SU-DHL-6 (cell line): ENCODE measurements around the gene SNN.

Experiments used
- H2AFZ ChIP-seq: fragments of 200-600 bp; sonication (generic); 2 replicates; pipeline ENCODE4 v1.6.1; 2014; ENCODE audit warnings: low read depth, mild to moderate bottlenecking, moderate library complexity, mixed read lengths, antibody characterized with exemption, low read length; ENCODE audit not compliant: severe bottlenecking
- H3F3A ChIP-seq: fragments of 200-600 bp; shearing (Covaris generic); 2 replicates; pipeline ENCODE4 v1.6.0; 2016; ENCODE audit warnings: antibody characterized with exemption, mild to moderate bottlenecking; ENCODE audit not compliant: insufficient read depth
- H3K27ac ChIP-seq: fragments of 200-600 bp; sonication (generic); 2 replicates; pipeline ENCODE4 v1.5.1; 2016; ENCODE audit warnings: low read depth, mild to moderate bottlenecking, low read length, moderate library complexity, mixed read lengths
- H3K27me3 ChIP-seq: fragments of 200-600 bp; sonication (generic), shearing (Covaris generic); 2 replicates; pipeline ENCODE4 v1.6.0; 2014; ENCODE audit warnings: mild to moderate bottlenecking, low read length
- H3K36me3 ChIP-seq: fragments of 200-600 bp; sonication (generic); 2 replicates; pipeline ENCODE4 v1.6.1; 2014; ENCODE audit warnings: mild to moderate bottlenecking, low read length, mixed read lengths
- H3K4me2 ChIP-seq: fragments of 300-600, 200-600 bp; shearing (Covaris generic), sonication (generic); 2 replicates; pipeline ENCODE4 v1.6.0; 2014; ENCODE audit warnings: low read length, low read depth, mild to moderate bottlenecking; ENCODE audit not compliant: poor library complexity, severe bottlenecking
- H3K4me3 ChIP-seq: fragments of 200-600 bp; sonication (generic); 2 replicates; pipeline ENCODE4 v1.5.1; 2014; ENCODE audit warnings: antibody characterized with exemption, low read length, mild to moderate bottlenecking, mixed read lengths; ENCODE audit not compliant: insufficient read depth, poor library complexity, severe bottlenecking
- H3K79me2 ChIP-seq: fragments of 200-600 bp; sonication (generic); 2 replicates; pipeline ENCODE4 v1.6.1; 2014; ENCODE audit warnings: mild to moderate bottlenecking, low read length, moderate library complexity; ENCODE audit not compliant: insufficient read depth
- H3K9ac ChIP-seq: fragments of 200-600 bp; sonication (generic); 2 replicates; pipeline ENCODE4 v1.7.0; 2014; ENCODE audit warnings: mild to moderate bottlenecking, low read length
- H3K9me2 ChIP-seq: fragments of 200-600 bp; sonication (generic); replicated peaks from 2 replicates; pipeline ENCODE4 v1.6.1; 2014; ENCODE audit warnings: low read length; ENCODE audit not compliant: insufficient read depth
- H3K9me3 ChIP-seq: fragments of 200-600 bp; sonication (generic); 2 replicates; pipeline ENCODE4 v1.6.1; 2014; ENCODE audit warnings: low read length, mixed read lengths; ENCODE audit not compliant: insufficient read depth
- H4K20me1 ChIP-seq: fragments of 200-600 bp; sonication (generic); 2 replicates; pipeline ENCODE4 v1.6.1; 2014; ENCODE audit warnings: low read depth, mild to moderate bottlenecking, antibody characterized with exemption, low read length, moderate library complexity, mixed read lengths
- EZH2phosphoT487 ChIP-seq: fragments of 200-600 bp; sonication (generic), shearing (Covaris generic); conservative IDR thresholded peaks from 2 replicates; pipeline ENCODE4 v1.6.1; 2018; ENCODE audit warnings: mild to moderate bottlenecking, antibody characterized with exemption, low read length, moderate library complexity, mixed read lengths
- TF ChIP-seq, protein P1 (sequence below): fragments of 200-600 bp; sonication (generic); IDR thresholded peaks from one replicate; pipeline ENCODE4 v1.5.1; 2017; ENCODE audit warnings: antibody characterized with exemption, mild to moderate bottlenecking, low read length, moderate library complexity; ENCODE audit not compliant: insufficient read depth, poor library complexity, severe bottlenecking

The SNN gene

DNA sequence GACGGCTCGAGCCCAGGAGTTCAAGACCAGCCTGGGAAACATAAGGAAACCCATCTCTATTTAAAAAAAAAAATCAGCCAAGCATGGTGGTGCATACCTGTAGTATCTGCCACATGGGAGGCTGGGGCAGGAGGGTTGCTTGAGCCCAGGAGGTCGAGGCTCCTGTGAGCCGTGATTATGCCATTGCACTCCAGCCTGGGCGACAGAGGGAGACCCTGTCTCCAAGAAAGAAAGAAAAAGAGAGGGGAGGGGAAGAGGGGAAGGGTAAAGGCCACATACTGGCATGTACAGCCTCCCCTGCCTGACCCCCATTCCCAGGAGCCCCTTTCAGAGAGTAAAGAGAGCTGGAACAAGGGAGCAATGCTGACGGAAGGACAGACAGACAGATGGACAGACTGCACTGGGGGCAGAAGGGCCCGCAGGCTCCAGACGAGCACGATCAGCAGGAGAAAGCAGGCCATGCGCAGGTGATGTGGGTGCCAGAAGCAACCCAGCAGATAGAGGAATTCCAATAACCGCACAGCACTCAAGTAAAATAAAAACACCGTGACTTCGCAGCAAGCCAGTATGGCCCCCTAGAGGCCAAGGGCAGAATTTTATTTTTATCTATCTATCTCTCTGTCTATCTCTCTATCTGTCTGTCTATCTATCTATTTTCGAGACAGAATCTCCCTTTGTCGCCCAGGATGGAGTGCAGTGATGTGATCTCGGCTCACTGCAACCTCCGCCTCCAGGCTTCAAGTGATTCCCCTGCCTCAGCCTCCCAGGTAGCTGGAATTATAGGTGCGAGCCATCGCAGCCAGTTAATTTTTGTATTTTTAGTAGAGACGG is 27.1 kb upstream of the SNN start:
- Histone ChIP-seq H3K4me2 (no peak overlapping the region), H3K79me2 (no peaks in the 10 kb centered on the region), H3K9ac (no peak overlapping the region), H2AFZ (no peak overlapping the region), H4K20me1 (no peaks in the 10 kb centered on the region), H3K36me3 (no peaks in the 10 kb centered on the region), H3K9me2 (no peaks in the 10 kb centered on the region), H3F3A (no peaks in the 10 kb centered on the region), H3K9me3 (no peaks in the 10 kb centered on the region), H3K4me3 (no peak overlapping the region), H3K27me3 (no peaks in the 10 kb centered on the region), H3K27ac (no peak overlapping the region)
- TF ChIP-seq EZH2phosphoT487 = no peak
- TF ChIP-seq, protein P1, sequence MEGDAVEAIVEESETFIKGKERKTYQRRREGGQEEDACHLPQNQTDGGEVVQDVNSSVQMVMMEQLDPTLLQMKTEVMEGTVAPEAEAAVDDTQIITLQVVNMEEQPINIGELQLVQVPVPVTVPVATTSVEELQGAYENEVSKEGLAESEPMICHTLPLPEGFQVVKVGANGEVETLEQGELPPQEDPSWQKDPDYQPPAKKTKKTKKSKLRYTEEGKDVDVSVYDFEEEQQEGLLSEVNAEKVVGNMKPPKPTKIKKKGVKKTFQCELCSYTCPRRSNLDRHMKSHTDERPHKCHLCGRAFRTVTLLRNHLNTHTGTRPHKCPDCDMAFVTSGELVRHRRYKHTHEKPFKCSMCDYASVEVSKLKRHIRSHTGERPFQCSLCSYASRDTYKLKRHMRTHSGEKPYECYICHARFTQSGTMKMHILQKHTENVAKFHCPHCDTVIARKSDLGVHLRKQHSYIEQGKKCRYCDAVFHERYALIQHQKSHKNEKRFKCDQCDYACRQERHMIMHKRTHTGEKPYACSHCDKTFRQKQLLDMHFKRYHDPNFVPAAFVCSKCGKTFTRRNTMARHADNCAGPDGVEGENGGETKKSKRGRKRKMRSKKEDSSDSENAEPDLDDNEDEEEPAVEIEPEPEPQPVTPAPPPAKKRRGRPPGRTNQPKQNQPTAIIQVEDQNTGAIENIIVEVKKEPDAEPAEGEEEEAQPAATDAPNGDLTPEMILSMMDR = peak; percentile 47

DNA sequence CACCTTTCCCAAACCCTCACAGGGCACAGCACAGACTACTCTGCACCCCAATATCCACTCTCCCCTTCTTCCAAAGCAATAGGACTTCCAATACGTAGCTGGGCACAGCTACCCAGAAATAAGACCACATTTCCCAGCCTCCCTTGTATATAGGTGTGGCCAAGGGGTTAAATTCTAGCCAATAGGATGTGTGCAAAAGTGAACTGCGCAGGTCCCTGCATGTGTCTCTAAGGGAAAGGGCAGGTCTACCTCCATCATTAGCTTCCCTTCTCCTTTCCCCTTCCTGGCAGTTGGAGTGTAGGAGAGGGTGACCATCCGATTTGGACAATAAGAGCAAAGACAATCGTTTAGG is 25.5 kb upstream of the SNN start:
- Histone ChIP-seq H3F3A (no peaks in the 10 kb centered on the region), H4K20me1 (no peaks in the 10 kb centered on the region), H3K36me3 (no peaks in the 10 kb centered on the region), H3K9ac (no peak overlapping the region), H2AFZ (no peak overlapping the region), H3K27me3 (no peaks in the 10 kb centered on the region), H3K9me2 (no peaks in the 10 kb centered on the region), H3K4me3 (no peak overlapping the region), H3K27ac (no peak overlapping the region), H3K79me2 (no peaks in the 10 kb centered on the region), H3K9me3 (no peaks in the 10 kb centered on the region), H3K4me2 (no peak overlapping the region)
- TF ChIP-seq EZH2phosphoT487 = no peak
- TF ChIP-seq, protein P1 = no peak

GRCh38 chr16:11649276-11649675 is 19.0 kb upstream of the SNN start:
- Histone ChIP-seq H3K4me2 (no peak overlapping the region), H2AFZ (no peak overlapping the region)
- no peak for TF ChIP-seq EZH2phosphoT487
- TF ChIP-seq, protein P1 = no peak

More at GRCh38 chr16:11649276-11649675, 19.0 kb upstream of the SNN start:
- Histone ChIP-seq H3K79me2 (no peaks in the 10 kb centered on the region), H4K20me1 (no peaks in the 10 kb centered on the region), H3F3A (no peaks in the 10 kb centered on the region), H3K9ac (no peak overlapping the region), H3K9me3 (no peaks in the 10 kb centered on the region), H3K27me3 (no peaks in the 10 kb centered on the region), H3K9me2 (no peaks in the 10 kb centered on the region), H3K27ac (no peak overlapping the region), H3K4me3 (no peak overlapping the region), H3K36me3 (no peaks in the 10 kb centered on the region)
